Neuron (in vitro differentiated cells): Measurements from ENCODE around the gene IL26.

Source experiments
- H2AFZ ChIP-seq: one replicate; pipeline ENCODE4 v1.6.1; 2013; ENCODE audit warnings: low read depth, mild to moderate bottlenecking, inconsistent platforms, low read length, moderate library complexity
- H3K27me3 ChIP-seq: one replicate; pipeline ENCODE4 v1.6.1; 2013; ENCODE audit warnings: low read length; ENCODE audit not compliant: insufficient read depth
- H3K36me3 ChIP-seq: one replicate; pipeline ENCODE4 v1.6.1; 2013; ENCODE audit warnings: low read length; ENCODE audit not compliant: insufficient read depth
- H3K4me1 ChIP-seq: one replicate; pipeline ENCODE4 v1.6.1; 2013; ENCODE audit warnings: low read length; ENCODE audit not compliant: insufficient read depth
- H3K4me3 ChIP-seq: 2 replicates; pipeline ENCODE4 v1.5.1; 2013; ENCODE audit warnings: mild to moderate bottlenecking, low read length, moderate library complexity
- H3K9me3 ChIP-seq: one replicate; pipeline ENCODE4 v1.6.1; 2013; ENCODE audit warnings: low read length

IL26 gene

DNA sequence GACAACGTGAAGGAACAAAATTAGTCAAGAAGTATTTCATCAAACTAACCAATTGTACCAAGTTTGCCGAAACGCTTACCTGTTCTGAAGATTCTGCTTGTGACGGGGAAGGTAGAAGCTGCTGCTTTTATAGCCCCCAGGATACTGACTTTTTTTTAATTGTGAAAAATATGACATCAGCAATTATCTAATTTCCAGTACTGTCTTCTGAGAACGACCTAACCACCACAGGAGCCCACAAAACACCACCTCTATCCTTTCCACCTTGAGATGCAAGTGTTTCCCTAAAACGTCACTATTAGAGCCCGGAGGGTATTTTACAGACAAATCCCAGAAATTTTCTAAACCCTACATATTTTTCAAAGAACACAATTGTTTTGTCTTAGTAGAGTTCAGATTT is 27.9 kb upstream of the IL26 start, which contains the start of gene IL22:
Gene IL22, minus strand, starts transcription at position 101 of the 400 bp plus-strand sequence. CDS start 156 bp downstream, outside the sequence.
- Histone ChIP-seq H3K36me3 (no peaks in the 10 kb centered on the region), H3K4me3 (no peak within 1 kb of the TSS), H2AFZ (no peak within 1 kb of the TSS), H3K9me3 (no peaks in the 10 kb centered on the region), H3K27me3 (no peaks in the 10 kb centered on the region), H3K4me1 (no peaks in the 10 kb centered on the region)

- Histone ChIP-seq H3K4me1 (no peaks in the 10 kb centered on the region), H2AFZ (no peak overlapping the region), H3K9me3 (no peaks in the 10 kb centered on the region), H3K4me3 (no peak overlapping the region), H3K27me3 (no peaks in the 10 kb centered on the region), H3K36me3 (no peaks in the 10 kb centered on the region)
These were observed 26.5 kb upstream of the IL26 start for GRCh38 chr12:68252077-68252476.

DNA sequence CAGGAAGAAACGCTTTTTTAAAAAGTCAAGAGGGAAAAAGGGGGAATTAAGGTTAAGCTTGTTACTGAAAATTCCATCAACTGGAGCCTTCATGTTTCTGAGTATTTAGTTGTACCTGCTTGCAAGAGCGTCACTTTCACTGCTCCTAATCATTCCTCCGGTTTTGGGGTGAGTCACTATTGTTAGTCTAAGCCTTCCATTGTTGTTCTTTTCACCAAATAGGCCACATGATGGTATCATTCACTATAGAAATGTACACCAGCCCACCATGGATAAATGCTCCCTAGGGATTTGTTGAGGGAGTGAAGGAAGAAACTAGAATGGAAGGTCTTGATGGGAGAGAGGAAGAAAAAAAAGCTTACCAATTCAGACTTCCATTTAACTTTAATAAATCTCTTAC is 24.8 kb upstream of the IL26 start:
- H3K36me3 ChIP-seq, result no peaks in the 10 kb centered on the region
- no peaks in the 10 kb centered on the region for H3K4me1 ChIP-seq
- no peaks in the 10 kb centered on the region for H3K27me3 ChIP-seq
- H2AFZ ChIP-seq, result no peak overlapping the region
- H3K9me3 ChIP-seq, result no peaks in the 10 kb centered on the region
- no peak overlapping the region for H3K4me3 ChIP-seq

GRCh38 chr12:68247785-68248184 is 22.2 kb upstream of the IL26 start:
- H3K4me1 ChIP-seq, result peaks cover 2% of the 10 kb centered on the region
- H3K36me3 ChIP-seq, result no peaks in the 10 kb centered on the region
- H3K9me3 ChIP-seq, result no peaks in the 10 kb centered on the region
- no peak overlapping the region for H3K4me3 ChIP-seq
- no peak overlapping the region for H2AFZ ChIP-seq
- H3K27me3 ChIP-seq, result no peaks in the 10 kb centered on the region

DNA sequence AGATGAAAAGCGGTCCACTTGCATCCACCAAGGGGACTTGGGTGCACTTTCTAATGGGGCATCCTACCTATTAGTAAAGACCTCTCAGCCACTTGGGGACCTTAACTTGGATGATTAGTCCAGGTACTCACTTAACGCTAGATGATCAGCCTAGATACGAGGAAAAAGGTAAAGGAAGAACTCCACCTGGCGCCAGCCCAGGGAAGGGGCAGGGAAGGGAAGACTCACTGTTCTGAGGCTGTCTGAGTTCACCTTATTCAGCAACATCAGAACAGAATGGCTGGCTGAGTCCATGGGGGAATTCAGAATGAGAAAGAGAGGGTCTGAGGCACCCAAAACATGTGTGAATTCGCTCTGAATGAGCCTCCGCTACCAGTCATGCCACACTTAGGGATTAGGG is 20.7 kb upstream of the IL26 start:
- Histone ChIP-seq H3K9me3 (no peaks in the 10 kb centered on the region), H3K27me3 (no peaks in the 10 kb centered on the region), H3K4me3 (no peak overlapping the region), H3K4me1 (peaks cover 2% of the 10 kb centered on the region), H3K36me3 (no peaks in the 10 kb centered on the region), H2AFZ (no peak overlapping the region)

- Histone ChIP-seq H3K4me1 (peaks cover 2% of the 10 kb centered on the region), H3K4me3 (no peak overlapping the region), H3K36me3 (no peaks in the 10 kb centered on the region), H2AFZ (no peak overlapping the region), H3K9me3 (no peaks in the 10 kb centered on the region), H3K27me3 (peaks cover 2% of the 10 kb centered on the region)
These were observed 19.8 kb upstream of the IL26 start for GRCh38 chr12:68245180-68246021.

GRCh38 chr12:68242777-68243176 is 17.2 kb upstream of the IL26 start:
- no peaks in the 10 kb centered on the region for H3K9me3 ChIP-seq
- no peaks in the 10 kb centered on the region for H3K36me3 ChIP-seq
- peaks cover 11% of the 10 kb centered on the region for H3K4me1 ChIP-seq
- H3K27me3 ChIP-seq, result peaks cover 2% of the 10 kb centered on the region
- H2AFZ ChIP-seq, result no peak overlapping the region
- H3K4me3 ChIP-seq, result no peak overlapping the region

DNA sequence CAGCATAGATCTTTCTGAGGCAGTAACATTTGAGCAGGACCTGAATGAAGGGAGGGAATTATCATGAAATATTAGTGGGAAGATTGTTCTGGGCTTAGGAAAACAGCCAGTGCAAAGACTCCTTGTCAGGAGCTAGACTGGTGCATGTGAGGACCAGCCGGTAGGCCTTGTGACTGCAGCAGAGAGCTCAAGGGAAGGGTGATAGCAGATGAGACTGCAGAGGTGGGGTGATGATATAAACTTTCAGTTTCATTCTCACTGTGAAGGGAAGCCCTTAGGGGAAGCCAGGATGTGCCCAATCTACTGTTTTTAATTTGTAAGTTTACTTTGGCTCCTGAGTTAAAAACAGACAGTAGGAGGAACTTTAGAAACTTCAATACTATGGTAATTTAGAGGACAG is 15.4 kb upstream of the IL26 start:
- H2AFZ ChIP-seq, result no peak overlapping the region
- no peak overlapping the region for H3K4me3 ChIP-seq
- no peaks in the 10 kb centered on the region for H3K9me3 ChIP-seq
- peaks cover 2% of the 10 kb centered on the region for H3K27me3 ChIP-seq
- peaks cover 14% of the 10 kb centered on the region for H3K4me1 ChIP-seq
- H3K36me3 ChIP-seq, result no peaks in the 10 kb centered on the region

DNA sequence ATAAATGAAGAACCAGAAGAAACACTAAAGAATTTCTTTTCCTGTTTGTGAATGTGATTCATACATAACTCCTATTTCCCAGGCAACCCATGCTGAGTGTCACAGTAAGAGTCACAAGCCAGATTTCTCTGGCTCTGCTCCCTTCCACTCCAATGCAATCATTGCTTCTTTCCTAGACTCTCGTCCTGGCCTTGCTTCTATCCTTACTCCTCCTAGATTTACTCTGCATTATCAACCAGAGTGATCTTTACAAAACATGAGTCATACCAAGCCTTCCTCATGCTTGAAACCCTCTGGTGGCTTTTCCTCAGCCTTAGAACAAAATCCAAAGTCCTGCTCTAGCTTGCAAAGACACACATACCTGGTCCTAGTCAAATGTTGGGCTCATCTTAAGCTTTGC is 14.5 kb upstream of the IL26 start:
- H3K9me3 ChIP-seq, result no peaks in the 10 kb centered on the region
- H2AFZ ChIP-seq, result no peak overlapping the region
- no peaks in the 10 kb centered on the region for H3K36me3 ChIP-seq
- H3K27me3 ChIP-seq, result peaks cover 2% of the 10 kb centered on the region
- no peak overlapping the region for H3K4me3 ChIP-seq
- H3K4me1 ChIP-seq, result peaks cover 11% of the 10 kb centered on the region

- no peak overlapping the region for H3K4me3 ChIP-seq
These were observed 13.8 kb upstream of the IL26 start for GRCh38 chr12:68239309-68239982.

DNA sequence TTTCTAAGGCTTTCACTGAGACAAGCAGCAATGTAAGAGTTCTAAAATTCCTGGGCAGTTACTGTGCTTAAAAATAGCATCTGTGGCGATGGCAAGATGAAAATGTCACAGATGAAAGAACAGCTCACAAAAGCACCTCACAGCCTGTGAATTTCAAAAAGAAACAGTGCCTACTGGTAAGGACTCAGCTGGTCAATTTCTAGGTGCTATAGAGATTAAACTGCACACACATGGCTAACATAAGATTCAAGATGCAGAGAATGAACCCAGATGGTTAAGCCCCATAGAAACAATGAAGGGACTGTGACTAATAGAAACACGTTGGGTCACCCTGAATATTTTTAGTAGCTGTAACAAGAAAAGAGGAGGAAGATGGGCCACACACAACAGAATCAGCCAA is 12.0 kb upstream of the IL26 start:
- Histone ChIP-seq H3K27me3 (peaks cover 5% of the 10 kb centered on the region), H3K4me1 (peaks cover 11% of the 10 kb centered on the region), H2AFZ (no peak overlapping the region), H3K4me3 (no peak overlapping the region), H3K9me3 (no peaks in the 10 kb centered on the region), H3K36me3 (no peaks in the 10 kb centered on the region)

More at GRCh38 chr12:68239309-68239982, 13.8 kb upstream of the IL26 start:
- no peaks in the 10 kb centered on the region for H3K36me3 ChIP-seq
- peaks cover 2% of the 10 kb centered on the region for H3K27me3 ChIP-seq
- peaks cover 11% of the 10 kb centered on the region for H3K4me1 ChIP-seq
- H3K9me3 ChIP-seq, result no peaks in the 10 kb centered on the region
- H2AFZ ChIP-seq, result no peak overlapping the region

GRCh38 chr12:68237078-68237477 is 11.5 kb upstream of the IL26 start:
- H3K4me1 ChIP-seq, result peaks cover 11% of the 10 kb centered on the region
- no peaks in the 10 kb centered on the region for H3K9me3 ChIP-seq
- no peaks in the 10 kb centered on the region for H3K36me3 ChIP-seq
- H3K27me3 ChIP-seq, result peaks cover 5% of the 10 kb centered on the region
- H2AFZ ChIP-seq, result no peak overlapping the region
- no peak overlapping the region for H3K4me3 ChIP-seq

DNA sequence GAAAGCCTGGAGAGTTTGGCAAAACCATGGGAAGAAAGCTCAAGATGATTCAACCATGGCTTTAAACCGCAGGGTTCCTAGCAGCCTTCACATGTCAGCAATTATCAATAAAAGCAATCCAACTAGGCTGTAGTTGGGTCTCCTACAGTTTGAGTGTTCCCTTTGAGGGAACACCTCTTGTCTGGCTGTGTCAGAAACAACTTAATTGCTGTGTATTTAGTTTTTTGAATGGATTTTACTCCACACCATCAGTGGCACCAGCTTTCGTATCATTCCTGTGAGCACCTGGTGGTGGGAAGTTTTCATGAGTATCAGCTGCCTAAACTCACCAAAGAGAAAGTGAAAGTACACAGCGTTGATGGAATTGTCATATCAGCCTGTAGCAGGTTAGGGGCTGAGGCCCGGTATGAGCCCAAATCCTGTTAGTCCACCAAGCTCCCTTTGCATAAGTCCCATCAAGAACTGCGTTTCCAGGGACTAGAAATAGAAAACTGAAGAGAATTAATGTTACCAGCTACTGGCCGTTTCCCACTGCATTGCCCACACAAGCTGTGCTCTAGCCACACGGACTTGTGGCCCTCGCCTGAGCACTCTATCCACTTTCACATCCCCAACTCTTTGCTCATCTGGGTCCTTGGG is 10.9 kb upstream of the IL26 start:
- Histone ChIP-seq H3K36me3 (no peaks in the 10 kb centered on the region), H3K9me3 (no peaks in the 10 kb centered on the region), H2AFZ (no peak overlapping the region), H3K4me1 (peaks cover 11% of the 10 kb centered on the region), H3K4me3 (no peak overlapping the region), H3K27me3 (peaks cover 5% of the 10 kb centered on the region)
